Non-pigmented ciliary epithelial cell (primary cell): ENCODE measurements around the gene CCDC159.
"Not testable (repeated sequence)": the region's sequence is repeated elsewhere in the genome, so short reads cannot be mapped to it uniquely, and the experiment has no call there.

Experiments used
- DNase-seq: peaks from one replicate; pipeline ENCODE4 v3.0.0-alpha.2; 2010; ENCODE audit warnings: low read depth

Gene CCDC159

DNA sequence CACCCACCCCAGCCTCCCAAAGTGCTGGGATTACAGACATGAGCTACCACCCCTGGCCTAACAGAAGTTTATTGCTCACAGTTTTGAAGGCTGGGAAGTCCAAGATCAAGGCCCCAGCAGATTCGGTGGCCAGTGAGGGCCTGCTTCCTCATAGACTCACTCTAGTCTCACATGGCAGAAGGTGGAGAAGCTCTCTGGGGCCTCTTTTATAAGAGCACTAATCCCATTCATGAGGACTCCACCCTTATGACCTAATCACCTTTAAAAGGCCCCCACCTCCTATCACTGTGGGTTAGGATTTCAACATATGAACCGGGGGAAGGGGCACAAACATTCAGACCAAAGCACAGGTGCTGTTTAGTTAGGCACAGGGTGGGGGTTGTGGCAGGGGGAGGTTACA lies 21.2 kb downstream of the CCDC159 start:
- DNase-seq, result no peak

DNA sequence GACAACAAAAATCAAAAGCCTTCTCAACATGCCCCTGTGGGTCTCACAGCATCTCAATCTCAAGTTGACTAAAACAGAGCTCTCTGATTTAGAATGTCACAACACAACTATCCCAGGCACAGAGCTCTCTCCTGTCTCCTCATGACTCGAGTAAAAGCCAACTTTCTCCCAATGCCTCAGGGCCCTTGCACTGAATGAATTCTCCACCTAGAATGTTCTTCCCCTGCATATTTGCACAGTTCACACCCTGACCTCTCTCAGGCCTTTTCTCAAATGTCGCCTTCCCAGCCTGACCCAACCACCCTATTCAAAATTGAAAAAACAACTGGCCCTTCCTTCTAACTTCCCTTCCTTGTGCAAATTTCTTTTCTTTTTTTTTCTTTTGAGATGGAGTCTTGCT lies 24.4 kb downstream of the CCDC159 start:
- DNase-seq, result no peak

- DNase-seq, result no peak
Observed at GRCh38 chr19:11373166-11373884, 27.0 kb downstream of the CCDC159 start.

DNA sequence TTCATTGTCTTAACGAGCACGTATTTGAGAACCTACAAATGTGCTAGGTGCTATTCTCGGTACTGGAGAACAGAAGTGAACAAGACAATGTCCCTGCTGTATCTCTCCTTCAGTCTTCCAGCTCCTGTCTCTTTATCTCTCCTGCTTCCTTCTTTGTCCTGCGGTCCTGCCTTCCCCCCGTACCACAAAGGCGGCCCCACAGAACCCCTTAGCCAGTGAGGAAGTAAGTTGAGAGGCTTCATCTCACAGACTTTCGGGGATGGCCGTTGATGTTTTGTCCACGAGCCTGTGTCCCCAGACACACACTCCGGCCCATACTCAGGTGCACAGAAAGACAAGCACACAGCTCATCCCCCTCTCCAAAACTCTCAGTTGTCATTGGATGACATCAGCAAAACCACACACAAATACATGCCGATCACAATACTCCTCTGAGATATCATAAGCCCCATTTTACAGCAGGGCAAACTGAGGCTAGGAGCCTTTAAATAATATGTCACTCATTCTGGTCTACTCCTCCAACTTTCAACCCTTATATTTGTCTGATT lies 27.6 kb downstream of the CCDC159 start:
- DNase-seq, result no peak

DNA sequence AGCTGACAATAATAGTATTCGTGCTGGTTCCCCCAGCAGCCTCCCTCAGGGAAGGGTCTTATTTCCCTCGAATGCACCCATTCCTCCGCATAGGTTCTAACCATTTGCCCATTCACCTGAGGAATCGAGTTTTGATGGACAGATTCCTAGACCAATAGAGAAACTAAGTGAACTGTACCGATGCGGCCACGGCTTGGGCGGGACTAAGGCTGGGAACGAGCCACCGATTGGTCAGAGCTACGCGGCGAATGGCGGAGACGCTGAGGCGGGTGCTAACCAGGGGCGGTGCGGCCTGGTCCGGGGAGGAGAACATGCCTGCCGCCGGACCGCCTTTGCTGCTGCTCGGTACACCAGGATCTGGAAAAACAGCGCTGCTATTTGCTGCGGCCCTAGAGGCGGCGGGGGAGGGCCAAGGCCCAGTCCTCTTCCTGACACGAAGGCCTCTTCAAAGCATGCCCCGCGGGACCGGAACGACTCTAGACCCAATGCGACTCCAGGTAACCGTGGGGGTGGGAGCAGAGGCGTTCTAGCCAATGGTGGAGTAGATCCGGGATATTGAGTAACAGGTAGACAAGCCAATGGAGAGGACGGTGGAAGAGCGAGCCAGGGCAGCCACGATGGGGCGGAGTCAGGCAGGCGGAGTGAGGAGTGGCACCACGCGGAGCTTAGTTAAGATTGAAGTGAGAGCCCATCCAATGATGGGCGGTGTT lies 28.3 kb downstream of the CCDC159 start, which contains the start of gene SWSAP1:
SWSAP1 (plus strand) TSS at position 234 of the 710 bp plus-strand sequence; CDS start at position 249, 15 bp downstream.
- DNase-seq, result peak; percentile 99

- no peak for DNase-seq
Observed at GRCh38 chr19:11375143-11375948, 29.0 kb downstream of the CCDC159 start.

DNA sequence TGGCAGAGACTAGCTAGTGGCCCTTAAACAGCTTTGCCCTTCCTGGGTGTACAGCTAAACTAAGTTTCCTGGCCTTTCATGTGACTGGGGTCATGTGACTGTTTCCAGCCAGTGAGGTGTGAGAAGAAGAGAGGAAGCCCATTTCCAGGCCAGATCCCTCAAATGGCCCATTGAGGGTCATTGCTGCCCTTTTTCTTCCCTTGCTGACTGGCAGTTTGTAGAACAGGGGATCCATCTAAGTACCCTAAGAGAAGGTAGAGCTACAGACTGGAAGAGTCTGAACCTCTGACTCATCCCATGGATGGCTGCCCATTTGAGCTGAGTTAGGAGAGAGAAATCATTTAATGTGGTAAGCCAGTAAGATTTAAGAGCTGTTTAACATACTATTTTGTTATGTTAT lies 30.9 kb downstream of the CCDC159 start:
- DNase-seq, result peak; percentile 74

GRCh38 chr19:11377756-11378155 lies 31.4 kb downstream of the CCDC159 start:
- DNase-seq, result no peak

DNA sequence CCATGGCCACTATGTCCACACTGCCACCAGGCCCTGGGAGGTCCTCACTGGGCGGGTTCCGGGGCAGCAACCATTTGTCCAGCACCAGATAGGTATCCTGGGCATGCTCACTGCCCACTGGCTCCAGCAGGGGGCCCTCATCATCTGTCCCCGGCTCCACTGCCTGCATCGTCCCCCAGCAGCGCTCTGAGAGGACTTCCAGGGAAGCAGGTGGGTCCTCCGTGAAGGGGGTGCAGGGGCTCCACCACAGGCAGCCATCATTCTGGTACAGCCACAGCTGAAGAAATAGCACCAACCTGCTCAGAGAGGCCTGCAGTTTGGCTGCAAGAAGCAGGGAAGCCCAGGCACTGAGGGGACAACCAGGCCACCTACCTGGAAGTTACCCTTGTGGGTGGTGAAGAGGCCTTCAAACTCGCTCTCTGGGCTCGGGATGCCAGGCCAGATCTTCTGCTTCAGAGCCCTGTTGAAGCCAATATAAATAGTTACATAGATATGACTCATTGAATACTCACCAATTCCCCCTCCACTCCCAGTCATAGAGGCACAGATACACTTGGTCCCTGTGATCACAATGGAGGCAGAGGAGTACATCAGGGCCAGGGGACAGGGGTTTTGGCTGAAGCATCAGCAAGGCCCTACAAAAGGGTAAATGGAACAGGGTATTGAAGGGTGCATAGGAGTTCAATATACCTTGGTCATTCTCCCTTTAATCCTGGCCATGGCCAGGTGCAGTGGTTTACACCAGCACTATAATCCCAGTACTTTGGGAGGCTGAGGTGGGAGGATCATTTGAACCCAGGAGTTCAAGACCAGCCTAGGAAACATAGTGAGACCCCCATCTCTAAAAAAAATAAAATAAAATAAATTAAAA lies 32.2 kb downstream of the CCDC159 start:
- DNase-seq, result no peak

DNA sequence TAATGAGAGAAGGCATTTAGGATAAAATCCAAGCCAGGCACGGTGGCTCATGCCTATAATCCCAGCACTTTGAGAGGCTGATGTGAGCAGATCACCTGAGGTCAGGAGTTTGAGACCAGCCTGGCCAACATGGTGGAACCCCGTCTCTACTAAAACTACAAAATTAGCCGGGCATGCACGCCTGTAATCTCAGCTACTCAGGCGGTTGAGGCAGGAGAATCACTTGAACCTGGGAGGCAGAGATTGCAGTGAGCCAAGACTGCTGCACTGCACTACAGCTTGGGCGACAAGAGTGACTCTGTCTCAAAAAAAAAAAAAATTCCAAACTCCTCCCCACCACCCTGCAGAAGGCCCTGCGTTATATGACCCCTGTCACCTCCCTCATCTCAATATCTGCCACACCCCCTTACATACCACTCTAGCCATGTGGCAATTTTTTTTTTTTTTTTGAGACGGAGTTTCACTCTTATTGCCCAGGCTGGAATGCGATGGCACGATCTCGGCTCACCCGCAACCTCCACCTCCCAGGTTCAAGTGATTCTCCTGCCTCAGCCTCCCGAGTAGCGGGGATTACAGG lies 33.0 kb downstream of the CCDC159 start:
- DNase-seq, result not testable (repeated sequence)

DNA sequence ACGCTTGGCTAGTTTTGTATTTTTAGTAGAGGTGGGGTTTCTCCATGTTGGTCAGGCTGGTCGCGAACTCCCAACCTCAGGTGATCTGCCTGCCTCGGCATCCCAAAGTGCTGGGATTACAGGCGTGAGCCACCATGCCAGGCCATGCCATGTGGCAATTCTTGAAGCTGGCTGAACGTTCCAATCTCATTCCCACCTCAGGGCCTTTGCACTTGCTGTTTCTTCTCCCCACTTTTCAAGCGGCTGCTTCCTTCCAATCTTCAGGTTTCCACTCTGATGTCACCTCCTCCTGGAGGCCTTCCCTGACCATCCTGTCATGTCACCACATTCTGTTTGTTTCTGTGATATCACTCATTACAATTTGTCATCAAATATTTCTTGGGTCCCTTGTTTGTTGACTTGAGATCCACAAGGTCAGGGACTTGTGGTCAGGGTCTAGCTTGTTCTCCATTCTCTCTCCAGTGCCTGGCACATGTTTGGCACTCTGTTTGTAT lies 33.6 kb downstream of the CCDC159 start:
- DNase-seq, result no peak

- peak; percentile 71 for DNase-seq
Observed at GRCh38 chr19:11380653-11381537, 34.6 kb downstream of the CCDC159 start.

- no peak for DNase-seq
Observed at GRCh38 chr19:11382898-11383705, 36.8 kb downstream of the CCDC159 start.

DNA sequence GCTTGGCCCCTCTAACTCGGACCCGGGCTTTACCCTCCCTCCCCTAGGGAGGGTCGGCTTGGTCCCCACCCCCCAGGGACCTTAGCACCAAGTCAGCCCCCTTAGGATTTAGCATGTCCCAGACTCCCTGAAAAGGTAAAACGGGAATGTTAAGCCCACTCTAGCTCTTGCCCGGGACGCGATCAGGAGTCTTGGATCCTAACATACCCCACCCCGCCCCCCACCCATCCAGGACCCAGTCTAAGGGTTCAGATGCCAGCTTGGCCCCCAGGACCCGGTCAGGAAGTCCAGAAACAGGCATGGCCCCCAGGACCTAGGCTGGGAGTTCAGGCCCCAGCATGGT lies 37.4 kb downstream of the CCDC159 start:
- DNase-seq, result no peak

- no peak for DNase-seq
Observed at GRCh38 chr19:11384778-11385129, 38.4 kb downstream of the CCDC159 start.

- no peak for DNase-seq
Observed at GRCh38 chr19:11387162-11388034, 41.1 kb downstream of the CCDC159 start.

GRCh38 chr19:11390359-11390758 lies 44.0 kb downstream of the CCDC159 start:
- DNase-seq, result no peak
